Bronchial epithelial cell (primary cell): ENCODE results near the gene EYA3. TPM values are rescaled to one million over a fixed set of nuclear protein-coding genes. Genes with fewer than 3 reads are reported as not detected.

Source experiments
- DNase-seq: peaks from one replicate; pipeline ENCODE4 v3.0.0-alpha.2; 2010; ENCODE audit warnings: low read depth
- FAIRE-seq: peaks from 2 replicates; lab custom pipeline; 2011; peaks lifted over from hg19 to GRCh38; lab: Jason Lieb, UNC
- H3K27me3 ChIP-seq: 2 replicates; pipeline ENCODE4 v1.5.1; 2011; ENCODE audit warnings: low read length; ENCODE audit not compliant: control insufficient read depth, insufficient read depth
- H3K36me3 ChIP-seq: 2 replicates; pipeline ENCODE4 v1.5.1; 2011; ENCODE audit warnings: low read length; ENCODE audit not compliant: control insufficient read depth, insufficient read depth
- H3K4me3 ChIP-seq: 2 replicates; pipeline ENCODE4 v1.5.1; 2011; ENCODE audit warnings: mild to moderate bottlenecking, low read depth, low read length, control low read depth
- CTCF ChIP-seq: IDR thresholded peaks from 2 replicates; pipeline ENCODE4 v1.5.1; 2011; ENCODE audit warnings: mild to moderate bottlenecking, moderate library complexity, low read length, control low read depth, inconsistent platforms; ENCODE audit not compliant: insufficient read depth, severe bottlenecking
- total RNA-seq: library from RNA; depleted of rRNA; stranded (reverse); fragments of >200 nt; gene quantifications from 2 replicates; pipeline ENCODE4 v1.2.1, GENCODE V29; 2014

The EYA3 gene
- total RNA-seq, 1 donor from 2014 or later = 7.1 TPM

- peak; percentile 13 for TF ChIP-seq CTCF
- FAIRE-seq (no peak), DNase-seq (no peak)
- H3K36me3 ChIP-seq = no peaks in the 10 kb centered on the region
- H3K4me3 ChIP-seq = no peak overlapping the region
- no peaks in the 10 kb centered on the region for H3K27me3 ChIP-seq
Observed at GRCh38 chr1:28036431-28036830, 52.0 kb downstream of the EYA3 start.

GRCh38 chr1:28035420-28035819, 53.0 kb downstream of the EYA3 start:
- no peak for TF ChIP-seq CTCF
- DNase-seq (no peak), FAIRE-seq (no peak)
- no peaks in the 10 kb centered on the region for H3K36me3 ChIP-seq
- H3K4me3 ChIP-seq = no peak overlapping the region
- H3K27me3 ChIP-seq = no peaks in the 10 kb centered on the region

GRCh38 chr1:28032281-28032680, 56.1 kb downstream of the EYA3 start:
- TF ChIP-seq CTCF = no peak
- Histone ChIP-seq H3K36me3 (no peaks in the 10 kb centered on the region), H3K27me3 (no peaks in the 10 kb centered on the region), H3K4me3 (no peak overlapping the region)
- FAIRE-seq (no peak), DNase-seq (no peak)

DNA sequence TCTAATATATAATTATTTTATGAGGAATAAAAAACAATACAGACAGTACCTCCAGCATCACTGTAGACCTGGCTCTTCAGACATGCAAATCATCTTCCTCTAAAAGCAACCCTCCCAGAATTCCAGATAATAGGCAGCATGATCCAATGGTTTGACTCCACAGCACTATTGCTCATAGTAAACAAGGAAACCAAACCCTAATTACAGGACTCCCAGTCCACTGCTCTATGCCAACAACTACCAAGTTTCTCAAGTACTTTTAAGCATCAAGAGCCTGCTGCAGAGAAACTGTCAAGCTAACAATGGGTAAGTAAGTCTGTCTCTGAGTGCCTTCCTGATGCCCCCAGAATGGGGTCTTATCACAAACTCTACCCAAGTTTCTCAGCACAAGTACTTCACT, 57.2 kb downstream of the EYA3 start:
- Histone ChIP-seq H3K36me3 (no peaks in the 10 kb centered on the region), H3K4me3 (no peak overlapping the region), H3K27me3 (no peaks in the 10 kb centered on the region)
- FAIRE-seq (no peak), DNase-seq (peak; percentile 41)
- no peak for TF ChIP-seq CTCF

DNA sequence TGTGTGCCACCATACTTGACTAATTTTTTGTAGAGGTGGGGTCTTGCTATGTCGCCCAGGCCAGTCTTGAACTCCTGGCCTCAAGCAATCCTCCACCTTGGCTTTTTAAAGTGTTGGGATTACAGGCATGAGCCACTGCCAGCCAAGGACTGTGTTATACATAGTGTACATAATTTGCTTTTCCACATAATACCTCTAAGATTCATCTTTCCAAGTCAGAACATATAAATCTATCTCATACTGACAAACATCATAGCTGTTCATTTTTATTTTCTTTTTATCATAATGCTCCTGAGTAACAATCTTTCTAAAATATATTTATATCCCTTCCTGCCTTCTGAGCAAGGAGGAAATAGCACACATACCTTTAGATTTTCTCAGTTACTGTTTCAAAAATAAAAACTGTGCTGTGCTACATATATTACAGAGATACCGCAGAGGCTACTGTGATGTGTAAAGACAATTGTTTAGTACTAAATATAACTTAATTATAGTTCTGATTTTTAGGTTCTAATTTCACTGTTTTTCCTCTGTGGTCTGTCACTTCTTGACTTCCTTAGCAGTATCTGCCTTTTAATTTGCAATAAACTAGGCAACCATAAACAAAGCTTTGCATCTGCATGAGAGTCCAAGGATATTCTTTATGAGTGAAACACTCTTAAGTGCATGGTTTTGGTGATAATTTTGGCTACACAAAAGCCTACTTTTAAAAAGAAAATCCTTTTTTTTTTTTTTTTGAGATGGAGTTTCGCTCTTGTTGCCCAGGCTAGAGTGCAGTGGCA, 59.3 kb downstream of the EYA3 start:
- H3K4me3 ChIP-seq = no peak overlapping the region
- DNase-seq (no peak), FAIRE-seq (no peak)
- TF ChIP-seq CTCF = no peak
- H3K36me3 ChIP-seq = no peaks in the 10 kb centered on the region
- H3K27me3 ChIP-seq = no peaks in the 10 kb centered on the region

- FAIRE-seq (no peak), DNase-seq (no peak)
- Histone ChIP-seq H3K36me3 (no peaks in the 10 kb centered on the region), H3K27me3 (no peaks in the 10 kb centered on the region), H3K4me3 (no peak overlapping the region)
- no peak for TF ChIP-seq CTCF
Observed at GRCh38 chr1:28027660-28028059, 60.8 kb downstream of the EYA3 start.
